HEK293 (cell line): ENCODE results near the gene IRF3.

Experiments used
- CTCF ChIA-PET: fragments of 350-600 bp; formaldehyde crosslinking; extraction: SDS; loops from one replicate; lab custom pipeline; 2021; ENCODE audit warnings: antibody characterized with exemption; lab: Yijun Ruan, JAX
- POLR2A ChIA-PET: fragments of 300-600 bp; formaldehyde crosslinking; extraction: SDS; loops from one replicate; lab custom pipeline; 2020; ENCODE audit warnings: antibody characterized with exemption, inconsistent platforms; lab: Yijun Ruan, JAX
- H3K27ac ChIP-seq: fragments of 200-500 bp; sonication (Bioruptor generic); 2 replicates; pipeline ENCODE4 v1.5.1; 2014; ENCODE audit warnings: low read depth, low read length, control low read depth, inconsistent platforms; ENCODE audit errors: extremely low read depth
- H3K36me3 ChIP-seq, 2 experiments: fragments of 200-500 bp in 1 of 2; sonication (Bioruptor generic) in 1 of 2; 1 replicate in 1 of 2; 2 replicates in 1 of 2; pipeline ENCODE4 v1.5.1; 2014 to 2017; ENCODE audit warnings: inconsistent platforms in 2 of 2, low read length in 2 of 2; ENCODE audit not compliant: control insufficient read depth in 2 of 2, insufficient read depth in 1 of 2
- H3K4me1 ChIP-seq: fragments of 200-500 bp; sonication (Bioruptor generic); 2 replicates; pipeline ENCODE4 v1.5.1; 2014; ENCODE audit warnings: mild to moderate bottlenecking, low read length, inconsistent platforms; ENCODE audit not compliant: control insufficient read depth, insufficient read depth
- H3K4me3 ChIP-seq: 2 replicates; pipeline ENCODE4 v1.5.1; 2011; ENCODE audit warnings: low read depth, mild to moderate bottlenecking, control low read depth, low read length, moderate library complexity
- H3K9me3 ChIP-seq: fragments of 200-500 bp; sonication (Bioruptor generic); 2 replicates; pipeline ENCODE4 v1.5.1; 2014; ENCODE audit warnings: low read depth, low read length, inconsistent platforms; ENCODE audit not compliant: control insufficient read depth, insufficient read depth
- BCL11A ChIP-seq: fragments of 450-650 bp; formaldehyde crosslinking; IDR thresholded peaks from 2 replicates; pipeline ENCODE4 v1.5.1; 2016; ENCODE audit warnings: low read depth, missing biosample characterization, missing genetic modification characterization
- BCL11B ChIP-seq: fragments of 450-650 bp; formaldehyde crosslinking; IDR thresholded peaks from 2 replicates; pipeline ENCODE4 v1.5.1; 2016; ENCODE audit warnings: low read depth, missing biosample characterization, missing genetic modification characterization
- EGR2 ChIP-seq: fragments of 450-650 bp; formaldehyde crosslinking; IDR thresholded peaks from 2 replicates; pipeline ENCODE4 v1.5.1; 2016; ENCODE audit warnings: low read depth, missing biosample characterization, missing genetic modification characterization
- IKZF3 ChIP-seq: fragments of 450-650 bp; IDR thresholded peaks from 2 replicates; pipeline ENCODE4 v1.5.0; 2018; ENCODE audit warnings: missing biosample characterization, mild to moderate bottlenecking, missing genetic modification characterization, moderate library complexity
- KLF1 ChIP-seq: fragments of 450-650 bp; formaldehyde crosslinking; IDR thresholded peaks from 2 replicates; pipeline ENCODE4 v1.5.1; 2016; ENCODE audit warnings: missing biosample characterization, missing genetic modification characterization
- SP2 ChIP-seq: fragments of 450-650 bp; formaldehyde crosslinking; IDR thresholded peaks from 2 replicates; pipeline ENCODE4 v1.5.1; 2016; ENCODE audit warnings: missing biosample characterization, missing genetic modification characterization
- ZBTB20 ChIP-seq: fragments of 450-650 bp; formaldehyde crosslinking; IDR thresholded peaks from 2 replicates; pipeline ENCODE4 v1.5.1; 2016; ENCODE audit warnings: missing biosample characterization, missing genetic modification characterization
- ZFHX2 ChIP-seq: fragments of 450-650 bp; formaldehyde crosslinking; conservative IDR thresholded peaks from 2 replicates; pipeline ENCODE4 v1.5.1; 2016; ENCODE audit warnings: missing biosample characterization, missing genetic modification characterization
- ZIC2 ChIP-seq: fragments of 450-650 bp; formaldehyde crosslinking; IDR thresholded peaks from 2 replicates; pipeline ENCODE4 v1.5.1; 2016; ENCODE audit warnings: missing biosample characterization, missing genetic modification characterization
- ZNF211 ChIP-seq: fragments of 450-650 bp; formaldehyde crosslinking; IDR thresholded peaks from 2 replicates; pipeline ENCODE4 v1.5.1; 2016; ENCODE audit warnings: low read depth, missing biosample characterization, missing genetic modification characterization
- ZNF223 ChIP-seq: fragments of 450-650 bp; formaldehyde crosslinking; IDR thresholded peaks from 2 replicates; pipeline ENCODE4 v1.5.1; 2016; ENCODE audit warnings: missing biosample characterization, missing genetic modification characterization
- ZNF335 ChIP-seq: fragments of 450-650 bp; formaldehyde crosslinking; conservative IDR thresholded peaks from 2 replicates; pipeline ENCODE4 v1.5.1; 2016; ENCODE audit warnings: missing biosample characterization, missing genetic modification characterization
- ZNF560 ChIP-seq: fragments of 450-650 bp; formaldehyde crosslinking; IDR thresholded peaks from 2 replicates; pipeline ENCODE4 v1.5.1; 2017; ENCODE audit warnings: missing biosample characterization, missing genetic modification characterization, borderline replicate concordance
- ZNF654 ChIP-seq: fragments of 450-650 bp; formaldehyde crosslinking; IDR thresholded peaks from 2 replicates; pipeline ENCODE4 v1.5.1; 2016; ENCODE audit warnings: low read depth, missing biosample characterization, missing genetic modification characterization
- ZNF76 ChIP-seq: fragments of 450-650 bp; formaldehyde crosslinking; IDR thresholded peaks from 2 replicates; pipeline ENCODE4; 2016; ENCODE audit warnings: low read depth, missing biosample characterization, missing genetic modification characterization, borderline replicate concordance
- ZNF792 ChIP-seq: fragments of 450-650 bp; formaldehyde crosslinking; IDR thresholded peaks from 2 replicates; pipeline ENCODE4 v1.5.1; 2016; ENCODE audit warnings: missing biosample characterization, missing genetic modification characterization
- TF ChIP-seq, protein P1 (sequence below): fragments of 450-650 bp; formaldehyde crosslinking; IDR thresholded peaks from 2 replicates; pipeline ENCODE4 v1.5.1; 2016; ENCODE audit warnings: missing biosample characterization, missing genetic modification characterization
- TF ChIP-seq, protein P2 (sequence below): fragments of 450-650 bp; formaldehyde crosslinking; IDR thresholded peaks from 2 replicates; pipeline ENCODE4 v1.5.1; 2016; ENCODE audit warnings: missing biosample characterization, missing genetic modification characterization
- TF ChIP-seq, protein P3 (sequence below): fragments of 450-650 bp; formaldehyde crosslinking; IDR thresholded peaks from 2 replicates; pipeline ENCODE4 v1.5.1; 2016; ENCODE audit warnings: missing biosample characterization, missing genetic modification characterization
- TF ChIP-seq, protein P4 (sequence below): fragments of 450-650 bp; formaldehyde crosslinking; IDR thresholded peaks from 2 replicates; pipeline ENCODE4 v1.5.1; 2016; ENCODE audit warnings: missing biosample characterization, missing genetic modification characterization
- TF ChIP-seq, protein P5 (sequence below): fragments of 450-650 bp; formaldehyde crosslinking; IDR thresholded peaks from 2 replicates; pipeline ENCODE4 v1.5.1; 2016; ENCODE audit warnings: missing biosample characterization, missing genetic modification characterization
- TF ChIP-seq, protein P6 (sequence below): fragments of 450-650 bp; formaldehyde crosslinking; IDR thresholded peaks from 2 replicates; pipeline ENCODE4 v1.5.1; 2016; ENCODE audit warnings: missing biosample characterization, missing genetic modification characterization

IRF3 gene

DNA sequence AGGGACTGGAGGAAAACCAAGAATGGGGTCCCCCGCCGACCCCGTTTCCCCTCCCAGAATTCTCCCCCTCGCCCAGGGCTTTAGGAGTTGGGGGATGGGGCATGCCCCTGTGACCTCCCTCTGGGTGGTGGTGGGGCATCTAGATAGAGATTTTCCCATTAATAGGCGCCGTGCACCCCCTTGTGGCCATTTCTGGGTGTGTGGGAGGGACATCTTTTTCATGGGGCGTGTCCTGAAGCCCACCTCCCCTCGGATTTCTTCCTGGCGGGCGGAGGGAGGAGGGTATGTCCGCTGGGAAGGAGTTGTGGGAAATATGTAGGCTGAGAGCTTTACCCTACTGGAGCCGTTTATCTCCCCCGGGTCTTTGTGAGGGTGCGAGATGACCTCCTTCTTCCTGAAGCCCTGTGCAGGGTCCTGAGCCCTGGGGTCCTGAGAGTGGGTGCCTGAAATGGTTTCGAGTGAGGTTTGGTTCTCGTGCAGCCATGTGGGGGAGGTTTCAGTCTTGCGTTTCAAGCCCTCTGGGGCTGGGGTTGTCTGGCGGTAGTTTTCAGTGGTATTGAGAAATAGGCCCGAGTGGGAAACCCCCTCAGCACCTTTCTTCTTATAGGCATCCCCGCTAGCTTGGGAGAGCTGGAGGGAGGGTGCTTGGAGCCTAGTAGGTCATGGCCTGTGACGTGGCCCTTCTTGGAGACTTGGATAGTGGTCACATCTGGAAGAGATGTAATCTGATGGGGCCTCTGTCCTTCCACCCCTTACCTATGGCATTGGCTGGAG is 12.4 kb upstream of the IRF3 start:
- Histone ChIP-seq H3K36me3 (peaks cover 26 to 30% of the 10 kb centered on the region in 2 experiments), H3K27ac (peak overlapping the region; percentile 94), H3K9me3 (no peaks in the 10 kb centered on the region), H3K4me1 (peaks cover 17% of the 10 kb centered on the region), H3K4me3 (peak overlapping the region; percentile 76)
- ChIA-PET CTCF (interaction anchor here (0.6 to 4.4 kb wide), 16 partner anchors 10 to 353 kb away, joined by 3 to 27 read pairs (median 4); partner anchors contain the start of genes BCL2L12, IRF3 and RRAS), POLR2A (interaction anchor here (0.6 to 3.8 kb wide), 5 partner anchors 16 to 251 kb away, joined by 7 to 56 read pairs (median 26); partner anchors contain the start of genes ATF5, NUP62, PRR12 and RRAS)
- TF ChIP-seq IKZF3 (tag by site-specific recombination) (peak; percentile 40), ZFHX2 (tag by site-specific recombination) (peak; percentile 67), ZNF654 (tag by site-specific recombination) (peak; percentile 60), SP2 (tag by site-specific recombination) (peak; percentile 19; the same call in 1 of the 2 replicates), EGR2 (tag by site-specific recombination) (peak; percentile 66; the same call in 1 of the 2 replicates), ZNF76 (tag by site-specific recombination) (peak; percentile 60), ZBTB20 (peak; percentile 30; the same call in 1 of the 2 replicates), BCL11A (tag by site-specific recombination) (0 out of 2 replicates have a peak, but pooled peaks have one; percentile 12), ZNF211 (no peak), ZNF335 (tag by site-specific recombination) (peak; percentile 94), KLF1 (tag by site-specific recombination) (peak; percentile 48; the same call in 1 of the 2 replicates), ZNF792 (tag by site-specific recombination) (no peak), ZIC2 (tag by site-specific recombination) (peak; percentile 11; the same call in 1 of the 2 replicates), ZNF223 (no peak), ZNF560 (tag by site-specific recombination) (no peak), BCL11B (tag by site-specific recombination) (peak; percentile 82)
- TF ChIP-seq, protein P1, sequence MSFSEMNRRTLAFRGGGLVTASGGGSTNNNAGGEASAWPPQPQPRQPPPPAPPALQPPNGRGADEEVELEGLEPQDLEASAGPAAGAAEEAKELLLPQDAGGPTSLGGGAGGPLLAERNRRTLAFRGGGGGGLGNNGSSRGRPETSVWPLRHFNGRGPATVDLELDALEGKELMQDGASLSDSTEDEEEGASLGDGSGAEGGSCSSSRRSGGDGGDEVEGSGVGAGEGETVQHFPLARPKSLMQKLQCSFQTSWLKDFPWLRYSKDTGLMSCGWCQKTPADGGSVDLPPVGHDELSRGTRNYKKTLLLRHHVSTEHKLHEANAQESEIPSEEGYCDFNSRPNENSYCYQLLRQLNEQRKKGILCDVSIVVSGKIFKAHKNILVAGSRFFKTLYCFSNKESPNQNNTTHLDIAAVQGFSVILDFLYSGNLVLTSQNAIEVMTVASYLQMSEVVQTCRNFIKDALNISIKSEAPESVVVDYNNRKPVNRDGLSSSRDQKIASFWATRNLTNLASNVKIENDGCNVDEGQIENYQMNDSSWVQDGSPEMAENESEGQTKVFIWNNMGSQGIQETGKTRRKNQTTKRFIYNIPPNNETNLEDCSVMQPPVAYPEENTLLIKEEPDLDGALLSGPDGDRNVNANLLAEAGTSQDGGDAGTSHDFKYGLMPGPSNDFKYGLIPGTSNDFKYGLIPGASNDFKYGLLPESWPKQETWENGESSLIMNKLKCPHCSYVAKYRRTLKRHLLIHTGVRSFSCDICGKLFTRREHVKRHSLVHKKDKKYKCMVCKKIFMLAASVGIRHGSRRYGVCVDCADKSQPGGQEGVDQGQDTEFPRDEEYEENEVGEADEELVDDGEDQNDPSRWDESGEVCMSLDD: peak; percentile 38; the same call in 1 of the 2 replicates
- TF ChIP-seq, protein P2, sequence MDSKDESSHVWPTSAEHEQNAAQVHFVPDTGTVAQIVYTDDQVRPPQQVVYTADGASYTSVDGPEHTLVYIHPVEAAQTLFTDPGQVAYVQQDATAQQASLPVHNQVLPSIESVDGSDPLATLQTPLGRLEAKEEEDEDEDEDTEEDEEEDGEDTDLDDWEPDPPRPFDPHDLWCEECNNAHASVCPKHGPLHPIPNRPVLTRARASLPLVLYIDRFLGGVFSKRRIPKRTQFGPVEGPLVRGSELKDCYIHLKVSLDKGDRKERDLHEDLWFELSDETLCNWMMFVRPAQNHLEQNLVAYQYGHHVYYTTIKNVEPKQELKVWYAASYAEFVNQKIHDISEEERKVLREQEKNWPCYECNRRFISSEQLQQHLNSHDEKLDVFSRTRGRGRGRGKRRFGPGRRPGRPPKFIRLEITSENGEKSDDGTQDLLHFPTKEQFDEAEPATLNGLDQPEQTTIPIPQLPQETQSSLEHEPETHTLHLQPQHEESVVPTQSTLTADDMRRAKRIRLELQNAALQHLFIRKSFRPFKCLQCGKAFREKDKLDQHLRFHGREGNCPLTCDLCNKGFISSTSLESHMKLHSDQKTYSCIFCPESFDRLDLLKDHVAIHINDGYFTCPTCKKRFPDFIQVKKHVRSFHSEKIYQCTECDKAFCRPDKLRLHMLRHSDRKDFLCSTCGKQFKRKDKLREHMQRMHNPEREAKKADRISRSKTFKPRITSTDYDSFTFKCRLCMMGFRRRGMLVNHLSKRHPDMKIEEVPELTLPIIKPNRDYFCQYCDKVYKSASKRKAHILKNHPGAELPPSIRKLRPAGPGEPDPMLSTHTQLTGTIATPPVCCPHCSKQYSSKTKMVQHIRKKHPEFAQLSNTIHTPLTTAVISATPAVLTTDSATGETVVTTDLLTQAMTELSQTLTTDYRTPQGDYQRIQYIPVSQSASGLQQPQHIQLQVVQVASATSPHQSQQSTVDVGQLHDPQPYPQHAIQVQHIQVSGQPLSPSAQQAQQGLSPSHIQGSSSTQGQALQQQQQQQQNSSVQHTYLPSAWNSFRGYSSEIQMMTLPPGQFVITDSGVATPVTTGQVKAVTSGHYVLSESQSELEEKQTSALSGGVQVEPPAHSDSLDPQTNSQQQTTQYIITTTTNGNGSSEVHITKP (tag by site-specific recombination): peak; percentile 59
- TF ChIP-seq, protein P3, sequence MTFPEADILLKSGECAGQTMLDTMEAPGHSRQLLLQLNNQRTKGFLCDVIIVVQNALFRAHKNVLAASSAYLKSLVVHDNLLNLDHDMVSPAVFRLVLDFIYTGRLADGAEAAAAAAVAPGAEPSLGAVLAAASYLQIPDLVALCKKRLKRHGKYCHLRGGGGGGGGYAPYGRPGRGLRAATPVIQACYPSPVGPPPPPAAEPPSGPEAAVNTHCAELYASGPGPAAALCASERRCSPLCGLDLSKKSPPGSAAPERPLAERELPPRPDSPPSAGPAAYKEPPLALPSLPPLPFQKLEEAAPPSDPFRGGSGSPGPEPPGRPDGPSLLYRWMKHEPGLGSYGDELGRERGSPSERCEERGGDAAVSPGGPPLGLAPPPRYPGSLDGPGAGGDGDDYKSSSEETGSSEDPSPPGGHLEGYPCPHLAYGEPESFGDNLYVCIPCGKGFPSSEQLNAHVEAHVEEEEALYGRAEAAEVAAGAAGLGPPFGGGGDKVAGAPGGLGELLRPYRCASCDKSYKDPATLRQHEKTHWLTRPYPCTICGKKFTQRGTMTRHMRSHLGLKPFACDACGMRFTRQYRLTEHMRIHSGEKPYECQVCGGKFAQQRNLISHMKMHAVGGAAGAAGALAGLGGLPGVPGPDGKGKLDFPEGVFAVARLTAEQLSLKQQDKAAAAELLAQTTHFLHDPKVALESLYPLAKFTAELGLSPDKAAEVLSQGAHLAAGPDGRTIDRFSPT (tag by site-specific recombination): peak; percentile 89
- TF ChIP-seq, protein P4, sequence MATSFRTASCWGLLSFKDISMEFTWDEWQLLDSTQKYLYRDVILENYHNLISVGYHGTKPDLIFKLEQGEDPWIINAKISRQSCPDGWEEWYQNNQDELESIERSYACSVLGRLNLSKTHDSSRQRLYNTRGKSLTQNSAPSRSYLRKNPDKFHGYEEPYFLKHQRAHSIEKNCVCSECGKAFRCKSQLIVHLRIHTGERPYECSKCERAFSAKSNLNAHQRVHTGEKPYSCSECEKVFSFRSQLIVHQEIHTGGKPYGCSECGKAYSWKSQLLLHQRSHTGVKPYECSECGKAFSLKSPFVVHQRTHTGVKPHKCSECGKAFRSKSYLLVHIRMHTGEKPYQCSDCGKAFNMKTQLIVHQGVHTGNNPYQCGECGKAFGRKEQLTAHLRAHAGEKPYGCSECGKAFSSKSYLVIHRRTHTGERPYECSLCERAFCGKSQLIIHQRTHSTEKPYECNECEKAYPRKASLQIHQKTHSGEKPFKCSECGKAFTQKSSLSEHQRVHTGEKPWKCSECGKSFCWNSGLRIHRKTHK (tag by site-specific recombination): no peak
- TF ChIP-seq, protein P5, sequence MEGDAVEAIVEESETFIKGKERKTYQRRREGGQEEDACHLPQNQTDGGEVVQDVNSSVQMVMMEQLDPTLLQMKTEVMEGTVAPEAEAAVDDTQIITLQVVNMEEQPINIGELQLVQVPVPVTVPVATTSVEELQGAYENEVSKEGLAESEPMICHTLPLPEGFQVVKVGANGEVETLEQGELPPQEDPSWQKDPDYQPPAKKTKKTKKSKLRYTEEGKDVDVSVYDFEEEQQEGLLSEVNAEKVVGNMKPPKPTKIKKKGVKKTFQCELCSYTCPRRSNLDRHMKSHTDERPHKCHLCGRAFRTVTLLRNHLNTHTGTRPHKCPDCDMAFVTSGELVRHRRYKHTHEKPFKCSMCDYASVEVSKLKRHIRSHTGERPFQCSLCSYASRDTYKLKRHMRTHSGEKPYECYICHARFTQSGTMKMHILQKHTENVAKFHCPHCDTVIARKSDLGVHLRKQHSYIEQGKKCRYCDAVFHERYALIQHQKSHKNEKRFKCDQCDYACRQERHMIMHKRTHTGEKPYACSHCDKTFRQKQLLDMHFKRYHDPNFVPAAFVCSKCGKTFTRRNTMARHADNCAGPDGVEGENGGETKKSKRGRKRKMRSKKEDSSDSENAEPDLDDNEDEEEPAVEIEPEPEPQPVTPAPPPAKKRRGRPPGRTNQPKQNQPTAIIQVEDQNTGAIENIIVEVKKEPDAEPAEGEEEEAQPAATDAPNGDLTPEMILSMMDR: peak; percentile 85
- TF ChIP-seq, protein P6, sequence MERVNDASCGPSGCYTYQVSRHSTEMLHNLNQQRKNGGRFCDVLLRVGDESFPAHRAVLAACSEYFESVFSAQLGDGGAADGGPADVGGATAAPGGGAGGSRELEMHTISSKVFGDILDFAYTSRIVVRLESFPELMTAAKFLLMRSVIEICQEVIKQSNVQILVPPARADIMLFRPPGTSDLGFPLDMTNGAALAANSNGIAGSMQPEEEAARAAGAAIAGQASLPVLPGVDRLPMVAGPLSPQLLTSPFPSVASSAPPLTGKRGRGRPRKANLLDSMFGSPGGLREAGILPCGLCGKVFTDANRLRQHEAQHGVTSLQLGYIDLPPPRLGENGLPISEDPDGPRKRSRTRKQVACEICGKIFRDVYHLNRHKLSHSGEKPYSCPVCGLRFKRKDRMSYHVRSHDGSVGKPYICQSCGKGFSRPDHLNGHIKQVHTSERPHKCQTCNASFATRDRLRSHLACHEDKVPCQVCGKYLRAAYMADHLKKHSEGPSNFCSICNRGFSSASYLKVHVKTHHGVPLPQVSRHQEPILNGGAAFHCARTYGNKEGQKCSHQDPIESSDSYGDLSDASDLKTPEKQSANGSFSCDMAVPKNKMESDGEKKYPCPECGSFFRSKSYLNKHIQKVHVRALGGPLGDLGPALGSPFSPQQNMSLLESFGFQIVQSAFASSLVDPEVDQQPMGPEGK (tag by site-specific recombination): peak; percentile 19; the same call in 1 of the 2 replicates
